IPS-18c (cell line): ENCODE results near the gene KRT3.

ENCODE experiments used
- H3K4me3 ChIP-seq: 2 replicates; pipeline ENCODE4 v1.7.0; 2013; ENCODE audit warnings: low read depth, mild to moderate bottlenecking, low read length, moderate library complexity; ENCODE audit not compliant: insufficient read depth
- H3K9me3 ChIP-seq: one replicate; pipeline ENCODE4 v1.6.1; 2013; ENCODE audit warnings: mild to moderate bottlenecking, low read length, moderate library complexity; ENCODE audit not compliant: control insufficient read depth, insufficient read depth

Gene KRT3

GRCh38 chr12:52742196-52742580 lies 53.7 kb downstream of the KRT3 start:
- Histone ChIP-seq H3K4me3 (no peak overlapping the region), H3K9me3 (no peaks in the 10 kb centered on the region)

GRCh38 chr12:52741375-52742195 lies 54.3 kb downstream of the KRT3 start:
- Histone ChIP-seq H3K9me3 (no peaks in the 10 kb centered on the region), H3K4me3 (no peak overlapping the region)

- Histone ChIP-seq H3K9me3 (peaks cover 2% of the 10 kb centered on the region), H3K4me3 (no peak overlapping the region)
These were observed 55.3 kb downstream of the KRT3 start for GRCh38 chr12:52740584-52740983.

GRCh38 chr12:52739963-52740362 lies 56.0 kb downstream of the KRT3 start:
- H3K4me3 ChIP-seq = no peak overlapping the region
- peaks cover 2% of the 10 kb centered on the region for H3K9me3 ChIP-seq
